OCI-LY1 (cell line): Measurements from ENCODE around the gene INO80E.
"Not testable (repeated sequence)": the region's sequence is repeated elsewhere in the genome, so short reads cannot be mapped to it uniquely, and the experiment has no call there.

ENCODE experiments used
- H2AFZ ChIP-seq: fragments of 200-600 bp; sonication (generic), shearing (Covaris generic); 2 replicates; pipeline ENCODE4 v1.6.0; 2014; ENCODE audit warnings: antibody characterized with exemption, mild to moderate bottlenecking, low read length
- H3F3A ChIP-seq: fragments of 200-600 bp; sonication (generic), shearing (Covaris generic); 2 replicates; pipeline ENCODE4 v1.6.0; 2014; ENCODE audit warnings: mild to moderate bottlenecking, antibody characterized with exemption, low read length, moderate library complexity; ENCODE audit not compliant: insufficient read depth
- H3K27ac ChIP-seq: fragments of 200-600 bp; sonication (generic); 2 replicates; pipeline ENCODE4 v1.5.1; 2014; ENCODE audit warnings: low read length, mixed run types, mild to moderate bottlenecking, low read depth; ENCODE audit not compliant: poor library complexity, severe bottlenecking
- H3K27me3 ChIP-seq: fragments of 200-600 bp; sonication (generic); 2 replicates; pipeline ENCODE4 v1.6.0; 2014; ENCODE audit warnings: antibody characterized with exemption, mild to moderate bottlenecking, low read length, moderate library complexity; ENCODE audit not compliant: insufficient read depth
- H3K36me3 ChIP-seq: fragments of 200-600 bp; sonication (generic); 2 replicates; pipeline ENCODE4 v1.6.1; 2014; ENCODE audit warnings: mild to moderate bottlenecking, antibody characterized with exemption, low read length, moderate library complexity, mixed read lengths; ENCODE audit not compliant: insufficient read depth
- H3K4me1 ChIP-seq: fragments of 200-600 bp; sonication (generic); 2 replicates; pipeline ENCODE4 v1.5.1; 2014; ENCODE audit warnings: mild to moderate bottlenecking, low read length, moderate library complexity; ENCODE audit not compliant: insufficient read depth, severe bottlenecking
- H3K4me2 ChIP-seq: fragments of 200-600 bp; sonication (generic), shearing (Covaris generic); 2 replicates; pipeline ENCODE4 v1.6.1; 2014; ENCODE audit warnings: low read length
- H3K4me3 ChIP-seq: fragments of 200-600 bp; sonication (generic); 2 replicates; pipeline ENCODE4 v1.5.1; 2014; ENCODE audit warnings: low read length, low read depth, mild to moderate bottlenecking, mixed read lengths; ENCODE audit not compliant: poor library complexity, severe bottlenecking
- H3K79me2 ChIP-seq: fragments of 200-600 bp; shearing (Covaris generic); 2 replicates; pipeline ENCODE4 v1.6.1; 2016; ENCODE audit warnings: mixed run types, low read length, mixed read lengths; ENCODE audit not compliant: insufficient read depth
- H3K9ac ChIP-seq: fragments of 200-600 bp; sonication (generic), shearing (Covaris generic); 2 replicates; pipeline ENCODE4 v1.6.1; 2014; ENCODE audit warnings: mild to moderate bottlenecking, low read length, mixed read lengths
- H3K9me2 ChIP-seq: fragments of 200-600 bp; sonication (generic), shearing (Covaris generic); 2 replicates; pipeline ENCODE4 v1.6.1; 2014; ENCODE audit warnings: low read depth, mild to moderate bottlenecking, low read length, mixed read lengths
- H3K9me3 ChIP-seq: fragments of 200-600 bp; shearing (Covaris generic); 2 replicates; pipeline ENCODE4 v1.6.1; 2014; ENCODE audit warnings: low read length, mixed read lengths
- H4K20me1 ChIP-seq: fragments of 200-600 bp; sonication (generic), shearing (Covaris generic); 2 replicates; pipeline ENCODE4 v1.6.0; 2016; ENCODE audit warnings: mild to moderate bottlenecking, low read length; ENCODE audit not compliant: insufficient read depth
- EZH2 ChIP-seq: fragments of 200-600 bp; sonication (generic), shearing (Covaris generic); IDR thresholded peaks from 2 replicates; pipeline ENCODE4 v1.8.0; 2017; ENCODE audit warnings: borderline replicate concordance, mixed run types, mild to moderate bottlenecking, antibody characterized with exemption, low read length, moderate library complexity, mixed read lengths
- TF ChIP-seq, protein P1 (sequence below): fragments of 200-600 bp; sonication (generic), shearing (Covaris generic); IDR thresholded peaks from 2 replicates; pipeline ENCODE4 v1.5.1; 2017; ENCODE audit warnings: mild to moderate bottlenecking, antibody characterized with exemption, low read length, moderate library complexity, mixed read lengths

INO80E gene

GRCh38 chr16:29951625-29952365 lies 44.2 kb upstream of the INO80E start:
- Histone ChIP-seq H3K79me2 (no peaks in the 10 kb centered on the region), H3K27ac (no peak overlapping the region), H3K36me3 (no peaks in the 10 kb centered on the region; the same call in 1 of the 2 replicates), H3K4me2 (no peak overlapping the region), H2AFZ (no peak overlapping the region), H3K4me3 (no peak overlapping the region), H3K27me3 (peaks cover 2% of the 10 kb centered on the region; the same call in 1 of the 2 replicates), H3F3A (0 out of 2 replicates have a peak, but pooled peaks cover 2% of the 10 kb centered on the region), H3K9me2 (no peaks in the 10 kb centered on the region), H3K9ac (no peak overlapping the region), H3K9me3 (0 out of 2 replicates have a peak, but pooled peaks cover 3% of the 10 kb centered on the region), H4K20me1 (no peaks in the 10 kb centered on the region), H3K4me1 (peaks cover 6% of the 10 kb centered on the region)
- TF ChIP-seq EZH2 = no peak

DNA sequence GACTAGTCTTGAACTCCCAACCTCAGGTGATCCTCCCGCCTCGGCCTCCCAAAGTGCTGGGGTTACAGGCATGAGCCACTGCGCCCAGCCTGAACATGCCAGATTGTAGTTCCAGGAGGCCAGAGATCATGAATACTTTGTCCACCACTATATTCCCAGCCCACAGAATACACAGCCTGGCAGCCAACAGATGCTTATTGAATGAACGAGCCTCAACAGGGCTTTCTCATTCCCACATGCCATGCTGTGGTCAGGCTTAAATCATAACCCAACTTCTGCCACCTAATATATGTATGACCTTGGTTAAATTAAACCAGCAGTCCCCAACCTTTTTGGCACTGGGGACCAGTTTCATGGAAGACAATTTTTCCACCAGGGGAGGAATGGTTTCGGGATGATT lies 37.3 kb upstream of the INO80E start:
- Histone ChIP-seq H3K4me2 (no peak overlapping the region), H3K27ac (no peak overlapping the region), H4K20me1 (no peaks in the 10 kb centered on the region), H3K4me1 (peaks cover 21% of the 10 kb centered on the region), H3K27me3 (no peaks in the 10 kb centered on the region), H2AFZ (no peak overlapping the region), H3K9me3 (no peaks in the 10 kb centered on the region), H3K79me2 (no peaks in the 10 kb centered on the region), H3K4me3 (no peak overlapping the region), H3K9me2 (no peaks in the 10 kb centered on the region), H3F3A (0 out of 2 replicates have a peak, but pooled peaks cover 2% of the 10 kb centered on the region), H3K9ac (no peak overlapping the region), H3K36me3 (no peaks in the 10 kb centered on the region)
- TF ChIP-seq, protein P1, sequence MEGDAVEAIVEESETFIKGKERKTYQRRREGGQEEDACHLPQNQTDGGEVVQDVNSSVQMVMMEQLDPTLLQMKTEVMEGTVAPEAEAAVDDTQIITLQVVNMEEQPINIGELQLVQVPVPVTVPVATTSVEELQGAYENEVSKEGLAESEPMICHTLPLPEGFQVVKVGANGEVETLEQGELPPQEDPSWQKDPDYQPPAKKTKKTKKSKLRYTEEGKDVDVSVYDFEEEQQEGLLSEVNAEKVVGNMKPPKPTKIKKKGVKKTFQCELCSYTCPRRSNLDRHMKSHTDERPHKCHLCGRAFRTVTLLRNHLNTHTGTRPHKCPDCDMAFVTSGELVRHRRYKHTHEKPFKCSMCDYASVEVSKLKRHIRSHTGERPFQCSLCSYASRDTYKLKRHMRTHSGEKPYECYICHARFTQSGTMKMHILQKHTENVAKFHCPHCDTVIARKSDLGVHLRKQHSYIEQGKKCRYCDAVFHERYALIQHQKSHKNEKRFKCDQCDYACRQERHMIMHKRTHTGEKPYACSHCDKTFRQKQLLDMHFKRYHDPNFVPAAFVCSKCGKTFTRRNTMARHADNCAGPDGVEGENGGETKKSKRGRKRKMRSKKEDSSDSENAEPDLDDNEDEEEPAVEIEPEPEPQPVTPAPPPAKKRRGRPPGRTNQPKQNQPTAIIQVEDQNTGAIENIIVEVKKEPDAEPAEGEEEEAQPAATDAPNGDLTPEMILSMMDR = no peak
- no peak for TF ChIP-seq EZH2

DNA sequence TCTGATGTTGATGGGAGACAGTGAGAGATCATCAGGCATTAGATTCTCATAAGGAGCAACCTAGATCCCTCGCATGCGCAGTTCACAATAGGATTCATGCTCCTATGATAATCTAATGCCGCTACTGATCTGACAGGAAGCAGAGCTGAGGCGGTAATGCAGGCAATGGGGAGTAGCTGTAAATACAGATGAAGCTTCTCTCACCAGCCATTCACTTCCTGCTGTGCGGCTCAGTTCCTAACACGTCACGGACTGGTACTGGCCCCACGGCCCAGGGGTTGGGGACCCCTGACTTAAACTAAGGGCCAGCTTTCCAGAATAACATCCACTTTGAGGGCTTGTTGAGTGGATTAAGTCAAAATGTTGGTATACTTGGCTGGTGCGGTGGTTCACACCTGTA lies 36.7 kb upstream of the INO80E start:
- TF ChIP-seq EZH2 = no peak
- TF ChIP-seq, protein P1 = no peak
- H3K4me2 ChIP-seq = no peak overlapping the region

DNA sequence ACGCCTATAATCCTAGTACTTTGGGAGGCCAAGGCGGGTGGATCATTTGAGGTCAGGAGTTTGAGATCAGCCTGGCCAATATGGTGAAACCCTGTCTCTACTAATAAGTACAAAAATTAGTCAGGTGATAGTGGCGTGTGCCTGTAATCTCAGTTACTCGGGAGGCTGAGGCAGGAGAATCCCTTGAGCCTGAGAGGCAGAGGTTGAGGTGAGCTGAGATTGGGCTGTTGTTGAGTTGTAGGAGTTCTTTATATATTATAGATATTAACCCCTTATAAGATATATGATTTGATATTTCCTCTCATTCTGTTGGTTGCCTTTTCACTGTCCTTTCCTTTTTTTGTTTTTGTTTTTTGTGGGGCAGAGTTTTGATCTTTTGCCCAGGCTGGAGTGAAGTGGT lies 36.2 kb upstream of the INO80E start:
- H3K36me3 ChIP-seq, H2AFZ ChIP-seq, H3K79me2 ChIP-seq, H3K9ac ChIP-seq, H3K9me2 ChIP-seq, H3K9me3 ChIP-seq, H3K4me2 ChIP-seq, H3K4me3 ChIP-seq, H3F3A ChIP-seq, H3K27ac ChIP-seq, H3K27me3 ChIP-seq, H4K20me1 ChIP-seq: not testable (repeated sequence)
- peaks cover 19% of the 10 kb centered on the region for H3K4me1 ChIP-seq

More for the DNA sequence above, 36.7 kb upstream of the INO80E start:
- Histone ChIP-seq H3K9me3 (no peaks in the 10 kb centered on the region), H3K27me3 (no peaks in the 10 kb centered on the region), H3K27ac (no peak overlapping the region), H3K79me2 (no peaks in the 10 kb centered on the region), H4K20me1 (no peaks in the 10 kb centered on the region), H3K9me2 (no peaks in the 10 kb centered on the region), H3K36me3 (no peaks in the 10 kb centered on the region), H2AFZ (no peak overlapping the region), H3K4me3 (no peak overlapping the region), H3K9ac (no peak overlapping the region), H3F3A (0 out of 2 replicates have a peak, but pooled peaks cover 2% of the 10 kb centered on the region), H3K4me1 (peaks cover 21% of the 10 kb centered on the region)
